IPS-NIHi7 (cell line): Measurements from ENCODE around the gene ADAM17.
"Not testable (repeated sequence)": the region's sequence is repeated elsewhere in the genome, so short reads cannot be mapped to it uniquely, and the experiment has no call there.

Experiments used
- DNase-seq: peaks from one replicate; pipeline ENCODE4 v3.0.0; 2012; ENCODE audit warnings: mixed read lengths; ENCODE audit errors: extremely low spot score

The ADAM17 gene

GRCh38 chr2:9519250-9519649 lies 36.4 kb downstream of the ADAM17 start:
- DNase-seq = no peak

DNA sequence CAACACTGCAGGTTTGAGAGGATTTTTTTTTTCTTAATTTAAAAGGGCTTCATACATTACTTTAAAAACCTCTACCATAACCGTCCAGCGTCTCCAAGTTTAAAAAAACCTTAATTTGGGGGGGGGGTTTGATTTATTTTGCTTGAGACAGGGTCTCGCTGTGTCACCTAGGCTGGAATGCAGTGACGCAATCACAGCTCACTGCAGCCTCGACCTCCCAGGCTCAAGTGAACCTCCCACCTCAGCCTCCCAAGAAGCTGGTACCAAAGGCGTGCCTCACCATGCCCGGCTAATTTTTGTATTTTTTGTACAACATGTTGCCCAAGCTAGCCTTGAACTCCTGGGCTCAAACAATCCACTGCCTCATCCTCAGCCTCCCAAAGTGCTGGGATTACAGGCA lies 36.9 kb downstream of the ADAM17 start:
- no peak for DNase-seq

- no peak for DNase-seq
Observed at GRCh38 chr2:9518163-9518562, 37.5 kb downstream of the ADAM17 start.

DNA sequence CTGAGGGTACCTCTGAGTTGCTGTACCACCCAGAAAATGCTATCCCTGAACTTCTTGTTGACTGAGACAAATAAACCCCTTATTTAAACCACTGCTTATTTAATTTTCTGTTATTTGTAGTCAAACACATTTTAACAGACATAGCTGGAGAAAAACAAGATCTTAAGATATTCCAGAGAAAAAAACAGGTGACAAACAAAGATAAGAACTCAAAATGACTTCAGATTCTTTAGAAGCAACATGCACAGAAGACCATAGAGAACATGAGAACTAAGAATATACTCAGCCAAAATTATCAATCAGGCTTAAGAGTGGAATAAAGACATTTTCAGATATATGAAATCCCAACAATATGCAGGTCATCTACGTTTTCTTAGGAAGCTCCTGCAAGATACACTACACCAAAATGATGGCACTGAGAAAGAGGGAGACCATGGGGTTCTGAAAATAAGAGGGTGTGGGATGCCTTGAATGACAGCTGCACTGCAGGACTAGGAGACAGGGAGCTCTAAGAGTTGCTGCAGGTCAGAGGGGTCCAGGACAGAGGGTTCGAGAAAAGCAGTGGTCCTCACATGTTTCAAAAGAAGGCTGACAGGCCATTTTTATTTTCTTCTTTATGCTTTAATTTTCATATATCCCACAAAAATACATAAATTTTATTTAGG lies 38.4 kb downstream of the ADAM17 start:
- DNase-seq = no peak

DNA sequence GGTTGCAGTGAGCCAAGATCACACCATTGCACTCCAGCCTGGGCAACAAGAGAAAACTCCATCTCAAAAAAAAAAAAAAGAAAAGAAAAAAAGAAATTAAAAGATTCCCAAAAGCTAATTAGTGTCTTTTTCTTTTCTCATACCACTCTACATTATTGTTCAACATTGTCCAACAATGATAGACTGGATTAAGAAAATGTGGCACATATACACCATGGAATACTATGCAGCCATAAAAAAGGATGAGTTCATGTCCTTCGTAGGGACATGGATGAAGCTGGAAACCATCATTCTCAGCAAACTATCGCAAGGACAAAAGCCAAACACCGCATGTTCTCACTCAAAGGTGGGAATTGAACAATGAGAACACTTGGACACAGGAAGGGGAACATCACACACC lies 41.7 kb downstream of the ADAM17 start:
- DNase-seq = not testable (repeated sequence)

GRCh38 chr2:9508931-9509330 lies 46.7 kb downstream of the ADAM17 start:
- DNase-seq = no peak

GRCh38 chr2:9498210-9498609 lies 57.4 kb downstream of the ADAM17 start:
- no peak for DNase-seq

GRCh38 chr2:9497017-9497416 lies 58.6 kb downstream of the ADAM17 start:
- no peak for DNase-seq

- DNase-seq = no peak
Observed at GRCh38 chr2:9494081-9494480, 61.5 kb downstream of the ADAM17 start.

DNA sequence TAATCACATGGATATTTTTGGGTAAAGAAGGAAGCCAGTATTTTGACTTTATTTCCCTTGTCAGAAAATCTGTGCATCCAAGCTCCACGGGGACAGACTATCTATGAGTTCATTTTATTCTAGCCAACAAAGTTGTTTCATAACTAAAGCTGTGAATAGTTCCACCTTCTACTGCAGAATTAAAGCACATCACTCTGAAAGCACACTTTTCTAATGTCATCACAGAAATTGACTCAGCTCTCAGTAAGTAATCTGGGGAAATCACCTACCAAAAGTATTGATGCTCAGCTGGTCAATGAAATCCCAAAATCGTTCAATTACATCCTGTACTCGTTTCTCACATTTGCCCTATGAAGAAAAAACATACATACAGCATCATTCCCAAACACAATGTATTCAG lies 62.2 kb downstream of the ADAM17 start:
- DNase-seq = no peak

- DNase-seq = no peak
Observed at GRCh38 chr2:9492927-9493326, 62.7 kb downstream of the ADAM17 start.

DNA sequence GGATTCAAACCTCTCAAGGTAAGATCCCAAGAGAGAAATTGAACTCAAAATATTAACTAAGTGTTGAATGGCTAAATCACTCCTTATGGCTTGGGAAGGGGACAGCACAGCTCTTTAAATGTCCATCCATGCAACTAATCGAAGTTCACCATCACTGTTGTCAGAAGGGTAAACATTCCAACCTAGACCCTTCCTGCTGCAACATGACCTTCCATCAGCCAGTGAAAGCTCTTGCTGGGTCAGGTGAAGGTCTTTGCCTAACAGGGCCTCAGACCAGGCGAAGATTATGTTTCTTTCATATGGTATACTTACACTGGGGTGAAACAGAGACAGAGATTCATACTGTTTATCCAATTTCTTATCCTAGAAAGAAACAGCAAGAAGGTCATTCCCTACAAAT lies 64.8 kb downstream of the ADAM17 start:
- DNase-seq = no peak

DNA sequence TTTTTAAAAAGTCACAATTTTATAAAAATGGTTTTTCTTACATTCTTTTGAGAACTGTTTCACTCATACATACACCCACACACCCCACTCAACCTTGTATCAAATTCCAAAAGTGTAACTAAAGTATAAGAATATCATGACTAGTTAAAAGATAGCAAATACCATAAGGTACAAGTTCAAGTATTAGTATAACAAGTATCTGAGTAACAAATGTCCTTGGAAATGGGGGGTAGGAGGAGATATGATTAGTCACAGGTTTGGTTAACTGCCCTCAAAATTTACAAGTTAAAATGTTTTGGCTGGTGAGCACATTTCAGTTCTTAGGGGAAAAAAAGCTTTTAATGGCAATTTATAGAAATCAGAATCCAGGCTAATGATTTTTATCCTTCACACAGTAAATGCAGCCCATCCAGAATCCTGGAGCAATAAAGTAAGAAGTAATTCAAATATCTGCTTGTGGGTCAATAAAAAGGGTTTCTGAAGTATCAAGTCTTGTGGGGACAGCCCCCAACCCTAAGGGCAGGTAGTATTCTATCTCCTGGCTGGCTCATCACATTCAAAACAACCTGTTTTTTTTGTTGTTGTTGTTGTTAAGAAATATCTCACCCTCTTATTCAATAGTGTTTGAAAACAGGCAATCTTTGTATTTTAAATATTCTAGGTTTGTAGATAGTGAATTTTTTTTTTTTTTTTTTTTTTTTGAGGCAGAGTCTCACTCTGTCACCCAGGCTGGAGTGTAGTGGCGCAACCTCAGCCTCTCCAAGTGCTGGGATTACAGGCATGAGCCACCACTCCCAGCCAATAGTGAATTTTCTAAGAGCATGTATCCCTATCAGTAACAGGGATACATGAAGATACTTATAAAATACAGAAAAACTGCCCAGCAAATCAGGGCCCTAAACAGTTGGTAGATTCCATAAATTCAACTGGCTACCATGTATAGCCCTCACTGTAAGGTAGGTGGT lies 66.8 kb downstream of the ADAM17 start:
- DNase-seq = no peak

DNA sequence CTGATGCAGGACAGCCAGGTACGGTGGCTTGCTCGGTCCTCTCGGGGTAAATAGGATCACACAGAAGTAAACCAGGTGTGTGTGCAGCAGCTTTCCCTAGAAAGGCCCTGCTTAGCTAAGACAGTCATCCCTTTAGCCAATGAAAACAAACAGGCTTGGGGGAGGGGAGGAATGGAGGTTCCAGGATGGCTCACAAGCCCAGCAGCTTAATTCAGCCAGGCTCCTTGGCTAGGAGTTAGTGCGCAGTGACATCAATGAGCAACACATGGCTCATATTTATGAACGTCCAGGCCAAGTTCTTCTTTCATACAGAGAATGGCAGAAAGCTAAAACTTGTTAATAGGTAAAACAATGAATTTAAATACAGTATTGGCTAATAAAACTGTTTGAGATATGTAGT lies 71.1 kb downstream of the ADAM17 start:
- DNase-seq = no peak

- DNase-seq = no peak
Observed at GRCh38 chr2:9483107-9483506, 72.5 kb downstream of the ADAM17 start.

DNA sequence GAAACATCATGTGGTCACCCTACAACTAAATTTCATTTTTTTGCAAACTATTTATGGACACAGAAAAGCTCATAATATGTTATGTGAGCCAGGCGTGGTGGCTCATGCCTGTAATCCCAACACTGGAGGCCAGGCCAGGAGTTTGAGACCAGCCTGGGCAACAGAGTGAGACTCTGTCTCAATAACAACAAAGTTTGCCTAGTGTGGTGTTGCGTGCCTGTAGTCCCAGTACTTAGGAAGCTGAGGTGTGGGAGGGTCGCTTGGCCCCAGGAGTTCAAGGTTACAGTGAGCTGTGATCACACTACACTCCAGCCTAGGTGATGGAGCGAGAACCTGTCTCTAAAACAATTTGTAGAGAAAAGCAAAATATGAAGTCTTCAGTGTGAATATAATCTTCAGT lies 75.5 kb downstream of the ADAM17 start:
- DNase-seq = no peak

DNA sequence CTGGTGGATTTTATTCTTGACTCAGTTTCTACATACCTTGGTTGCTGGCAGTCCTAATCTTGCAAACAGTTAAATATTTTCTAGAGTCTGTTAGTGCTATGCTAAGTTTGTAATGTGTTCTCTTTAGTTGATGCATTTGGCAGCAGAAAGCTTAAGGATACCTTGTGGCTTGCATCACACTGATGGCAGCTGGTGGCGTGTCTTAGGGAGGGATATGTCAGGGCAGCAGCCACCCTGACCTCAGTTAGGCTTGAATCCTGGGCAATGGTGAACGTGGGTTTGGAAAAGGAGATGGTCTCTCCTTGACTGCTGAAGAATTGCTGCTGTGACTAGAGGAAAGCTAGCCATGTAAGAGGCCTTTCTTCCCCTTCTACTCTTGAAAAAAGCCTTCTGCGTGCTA lies 77.1 kb downstream of the ADAM17 start:
- DNase-seq = no peak

DNA sequence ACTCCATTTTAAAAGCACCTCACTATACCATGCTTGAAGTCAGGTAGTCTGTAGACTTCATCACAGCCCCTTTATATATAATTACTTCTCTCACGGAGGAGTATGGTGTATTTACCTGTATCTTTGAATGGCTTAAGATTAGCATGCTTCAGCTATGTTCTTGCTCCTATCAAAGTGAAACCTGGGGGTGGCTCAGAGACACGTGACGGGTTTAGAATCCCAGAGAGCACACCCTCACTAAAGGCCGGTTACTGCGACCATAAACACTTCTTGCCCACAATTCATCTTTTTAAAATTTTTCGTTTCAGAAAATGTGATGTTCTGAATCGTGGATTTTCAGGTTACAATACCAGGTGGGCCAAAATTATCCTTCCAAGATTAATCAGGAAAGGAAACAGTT lies 77.7 kb downstream of the ADAM17 start:
- no peak for DNase-seq

DNA sequence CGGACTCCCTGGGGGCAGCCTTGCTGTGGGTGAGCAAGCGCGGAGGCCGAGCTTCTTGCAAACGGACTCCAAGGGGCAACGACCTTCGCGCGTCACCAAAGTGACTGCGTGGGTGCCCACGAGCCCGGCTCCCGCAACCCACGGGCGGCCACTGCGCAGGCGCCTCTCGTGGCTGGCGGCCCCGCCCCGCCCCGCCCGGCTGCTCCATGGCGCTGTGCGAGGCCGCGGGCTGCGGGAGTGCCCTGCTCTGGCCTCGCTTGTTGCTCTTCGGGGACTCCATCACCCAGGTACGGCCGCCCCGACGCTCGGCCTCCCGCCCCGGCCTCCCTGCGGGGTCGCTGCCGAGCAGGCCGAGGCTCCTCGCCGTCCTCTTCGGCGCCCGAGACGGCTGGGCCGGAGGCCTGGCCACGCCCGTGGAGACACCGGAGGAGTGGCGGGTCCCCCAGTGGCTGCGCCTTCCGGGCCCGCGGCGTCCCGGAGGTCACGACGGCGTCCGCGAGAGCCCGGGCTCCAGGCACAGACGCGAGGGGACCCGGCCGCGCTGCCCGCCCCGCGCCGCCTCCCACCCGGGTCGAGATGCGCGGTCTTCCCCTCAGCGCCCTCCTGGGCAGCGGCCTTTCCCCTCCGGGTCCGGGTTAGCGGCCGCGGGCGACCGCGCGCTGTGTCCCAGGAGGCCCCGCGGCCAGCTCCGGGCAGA lies 81.1 kb downstream of the ADAM17 start, which contains the start of gene IAH1:
IAH1 (plus strand) TSS at position 191 of the 697 bp plus-strand sequence; CDS start at position 207, 16 bp downstream.
- peak; percentile 65 for DNase-seq

DNA sequence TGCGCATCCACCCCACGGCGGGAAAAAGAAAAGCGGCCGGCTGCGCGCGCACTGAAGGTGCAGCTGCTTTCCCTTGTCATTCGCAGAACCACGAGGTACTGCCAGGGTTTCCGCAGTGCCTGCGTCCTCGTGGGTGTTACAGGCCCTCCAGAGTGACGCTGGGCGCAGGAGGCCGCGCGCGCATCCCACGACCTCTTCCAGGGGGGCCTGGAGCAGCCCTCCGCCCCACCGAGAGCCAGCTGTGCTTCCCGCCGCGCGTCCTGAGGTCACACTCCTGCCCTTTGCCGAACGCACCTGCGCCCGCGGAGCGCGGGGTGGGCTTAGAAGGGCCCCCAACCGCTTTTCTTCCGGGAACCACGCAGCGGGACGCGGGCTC lies 81.7 kb downstream of the ADAM17 start:
- DNase-seq = peak; percentile 38

DNA sequence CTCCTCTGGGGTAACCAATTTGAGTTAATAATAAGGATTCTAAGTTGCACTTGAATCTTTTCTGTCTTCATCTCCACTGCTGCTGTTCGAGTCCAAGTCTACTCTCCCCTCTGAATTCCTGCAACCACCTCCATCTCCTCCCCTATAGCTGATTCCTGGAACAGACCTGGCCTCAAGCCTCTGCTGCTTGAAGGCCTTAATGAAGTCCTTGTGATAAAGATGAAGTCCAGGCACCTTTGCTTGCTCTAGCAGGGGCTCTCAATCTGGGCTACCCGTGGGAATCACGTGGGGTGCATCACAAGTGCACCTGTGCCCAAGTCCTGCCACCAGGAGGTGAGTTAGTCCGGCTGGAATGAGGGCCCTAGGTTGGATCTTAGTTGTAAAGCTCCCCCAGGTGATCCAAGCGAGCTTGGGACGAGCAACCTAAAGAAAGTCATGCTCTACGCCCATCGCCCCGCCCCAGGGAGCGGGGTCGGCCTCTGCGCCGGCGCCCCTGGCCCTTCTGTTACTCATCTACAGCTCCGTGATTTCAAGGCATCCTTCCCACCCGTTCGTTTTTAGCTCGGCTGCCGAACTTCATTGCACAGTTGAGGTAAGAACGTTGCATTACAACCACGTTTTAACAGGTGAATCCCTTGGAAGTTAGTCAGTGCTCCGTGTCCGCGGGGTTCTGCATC lies 82.2 kb downstream of the ADAM17 start:
- peak; percentile 79 for DNase-seq

DNA sequence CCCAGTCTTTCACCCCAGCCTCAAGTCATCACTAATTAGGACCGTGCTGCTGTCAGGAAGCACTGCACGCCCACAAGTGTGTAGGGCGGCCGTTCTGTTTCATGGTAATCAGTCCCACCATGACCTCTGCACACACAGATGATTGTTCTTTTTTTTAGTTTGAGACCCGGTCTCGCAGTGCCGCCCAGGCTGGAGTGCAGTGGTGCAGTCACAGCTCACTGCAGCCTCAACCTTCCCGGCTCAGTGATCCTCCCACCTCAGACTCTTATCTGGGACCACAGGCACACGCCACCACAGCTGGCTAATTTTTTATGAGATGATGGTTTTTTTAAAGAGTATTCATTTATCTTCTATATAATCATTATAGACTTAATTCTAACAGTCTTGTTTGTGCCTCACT lies 83.1 kb downstream of the ADAM17 start:
- no peak for DNase-seq
